ENCODE results near the gene SRRM1. TPM values are rescaled to one million over a fixed set of nuclear protein-coding genes. Genes with fewer than 3 reads are reported as not detected.
"Not testable (repeated sequence)": the region's sequence is repeated elsewhere in the genome, so short reads cannot be mapped to it uniquely, and the experiment has no call there.

The SRRM1 gene
- polyA plus RNA-seq, 3 donors: 105 to 138 (median 119) TPM

DNA sequence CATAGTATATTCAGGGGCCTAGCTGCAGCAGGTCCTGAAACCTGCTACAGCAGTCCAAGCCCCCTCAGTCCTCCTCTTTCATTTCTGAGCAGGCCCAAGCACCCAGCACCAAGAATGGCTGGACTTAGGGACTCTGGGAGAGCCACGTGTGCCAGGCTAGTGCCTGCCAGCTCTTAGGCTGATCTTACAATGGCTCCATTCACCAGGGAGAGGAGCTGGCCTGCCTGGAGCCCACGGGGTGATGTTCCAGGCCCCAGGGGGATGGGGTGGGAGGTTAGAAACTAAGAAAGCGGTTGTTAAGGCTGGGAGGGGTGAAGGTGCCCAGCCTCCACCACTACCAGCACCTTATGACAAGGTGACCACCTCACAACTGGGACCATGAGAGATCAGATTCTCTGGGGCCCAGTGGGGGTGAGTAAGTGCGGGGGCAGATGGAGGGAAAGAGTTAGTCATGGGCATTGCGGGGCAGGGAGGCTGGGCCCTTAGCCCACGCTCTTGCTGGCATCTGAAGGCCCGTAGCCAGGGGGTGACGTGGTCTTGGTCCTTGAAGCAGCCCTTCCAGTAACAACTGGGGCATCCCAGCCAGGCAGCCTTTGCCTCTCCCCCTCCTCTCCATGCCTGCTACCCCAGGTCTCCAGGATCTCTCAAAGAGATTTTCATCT, 71.9 kb downstream of the SRRM1 start:
- DNase-seq (ENCODE audit: low read depth in 3 of 3, low spot score in 2 of 3): no peak

DNA sequence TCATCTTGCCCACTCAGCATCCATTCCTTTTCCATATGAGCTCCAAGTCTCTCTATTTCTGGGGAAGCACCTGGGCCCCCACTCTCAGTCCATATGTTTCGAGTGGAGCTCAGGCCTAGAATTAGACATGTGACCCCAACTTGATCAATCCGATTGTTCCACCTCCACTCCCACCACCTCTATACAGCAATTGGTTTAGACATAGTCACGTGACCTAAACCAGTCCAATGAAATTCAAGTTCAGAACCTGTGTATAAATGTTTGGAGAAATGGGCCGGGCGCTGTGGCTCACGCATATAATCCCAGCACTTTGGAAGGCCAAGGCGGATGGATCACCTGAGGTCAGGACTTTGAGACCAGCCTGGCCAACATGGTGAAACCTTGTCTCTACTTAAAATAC, 72.6 kb downstream of the SRRM1 start:
- DNase-seq (ENCODE audit: low read depth in 3 of 3, low spot score in 2 of 3): no peak

DNA sequence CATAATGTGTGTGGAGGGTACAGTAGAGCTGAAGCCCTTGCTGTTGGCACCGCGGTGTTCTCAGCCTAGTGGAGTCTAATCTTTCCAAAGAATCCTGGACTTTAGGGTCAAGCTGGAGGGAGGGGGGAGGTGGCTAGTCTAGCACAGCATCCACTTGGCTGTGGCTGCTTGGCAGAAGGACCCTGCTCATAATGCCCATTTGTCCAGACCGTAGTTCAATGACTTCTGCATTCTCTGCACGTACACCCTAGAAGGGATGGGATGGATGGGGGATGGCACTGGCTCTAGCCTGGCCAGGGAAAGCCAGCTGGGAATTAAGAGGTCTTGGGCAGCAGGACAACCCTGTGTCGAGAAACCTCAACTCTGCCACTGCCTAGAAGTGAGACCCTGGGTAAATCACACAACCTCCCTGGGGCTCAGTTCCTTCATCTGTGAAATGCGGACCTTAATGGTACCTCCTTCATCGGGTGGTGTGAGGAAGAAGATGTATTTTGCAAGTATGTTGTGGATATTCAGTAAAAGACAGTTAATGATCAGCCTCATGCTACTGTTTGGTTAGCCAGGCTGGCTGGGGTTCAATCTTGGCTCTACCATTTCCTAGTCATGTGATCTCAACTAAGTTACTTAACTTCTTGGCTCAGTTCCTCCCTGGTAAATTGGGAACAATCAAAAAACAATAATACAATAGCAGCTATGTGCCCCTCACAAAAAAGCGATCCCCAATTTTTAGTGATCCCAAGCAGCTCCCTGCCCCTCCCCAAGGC, 75.0 kb downstream of the SRRM1 start:
- no peak for DNase-seq (ENCODE audit: low read depth in 3 of 3, low spot score in 2 of 3)

DNA sequence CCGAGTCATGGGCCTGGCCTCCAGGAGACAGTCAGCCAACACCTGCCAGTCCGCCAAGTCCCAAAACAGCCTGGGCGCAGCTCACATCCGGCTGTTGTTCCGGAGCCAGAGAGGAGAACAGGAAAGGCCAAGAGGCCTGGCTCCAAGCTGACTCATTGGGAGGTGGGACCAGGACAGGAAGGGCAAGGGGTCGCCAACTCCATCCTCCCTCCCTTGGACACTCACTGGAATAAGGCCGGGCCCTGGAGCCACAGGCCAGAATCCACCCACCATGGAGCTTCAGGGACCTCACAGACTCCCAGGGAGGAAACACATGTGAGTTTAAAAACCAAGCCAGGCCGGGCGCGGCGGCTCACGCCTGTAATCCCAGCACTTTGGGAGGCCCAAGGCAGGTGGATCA, 77.0 kb downstream of the SRRM1 start:
- DNase-seq (ENCODE audit: low read depth in 3 of 3, low spot score in 2 of 3): no peak

DNA sequence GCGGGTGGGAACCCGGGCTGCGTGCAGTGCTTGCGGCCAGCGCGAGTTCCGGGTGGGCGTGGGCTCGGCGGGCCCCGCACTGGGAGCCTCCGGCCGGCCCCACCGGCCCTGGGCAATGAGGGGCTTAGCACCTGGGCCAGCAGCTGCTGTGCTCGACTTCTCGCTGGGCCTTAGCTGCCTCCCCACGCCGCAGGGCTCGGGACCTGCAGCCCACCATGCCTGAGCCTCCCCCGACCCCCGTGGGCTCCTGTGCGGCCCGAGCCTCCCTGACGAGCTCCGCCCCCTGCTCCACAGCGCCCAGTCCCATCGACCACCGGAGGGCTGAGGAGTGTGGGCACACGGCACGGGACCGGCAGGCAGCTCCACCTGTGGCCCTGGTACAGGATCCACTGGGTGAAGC, 78.4 kb downstream of the SRRM1 start:
- DNase-seq (ENCODE audit: low read depth in 3 of 3, low spot score in 2 of 3): no peak

DNA sequence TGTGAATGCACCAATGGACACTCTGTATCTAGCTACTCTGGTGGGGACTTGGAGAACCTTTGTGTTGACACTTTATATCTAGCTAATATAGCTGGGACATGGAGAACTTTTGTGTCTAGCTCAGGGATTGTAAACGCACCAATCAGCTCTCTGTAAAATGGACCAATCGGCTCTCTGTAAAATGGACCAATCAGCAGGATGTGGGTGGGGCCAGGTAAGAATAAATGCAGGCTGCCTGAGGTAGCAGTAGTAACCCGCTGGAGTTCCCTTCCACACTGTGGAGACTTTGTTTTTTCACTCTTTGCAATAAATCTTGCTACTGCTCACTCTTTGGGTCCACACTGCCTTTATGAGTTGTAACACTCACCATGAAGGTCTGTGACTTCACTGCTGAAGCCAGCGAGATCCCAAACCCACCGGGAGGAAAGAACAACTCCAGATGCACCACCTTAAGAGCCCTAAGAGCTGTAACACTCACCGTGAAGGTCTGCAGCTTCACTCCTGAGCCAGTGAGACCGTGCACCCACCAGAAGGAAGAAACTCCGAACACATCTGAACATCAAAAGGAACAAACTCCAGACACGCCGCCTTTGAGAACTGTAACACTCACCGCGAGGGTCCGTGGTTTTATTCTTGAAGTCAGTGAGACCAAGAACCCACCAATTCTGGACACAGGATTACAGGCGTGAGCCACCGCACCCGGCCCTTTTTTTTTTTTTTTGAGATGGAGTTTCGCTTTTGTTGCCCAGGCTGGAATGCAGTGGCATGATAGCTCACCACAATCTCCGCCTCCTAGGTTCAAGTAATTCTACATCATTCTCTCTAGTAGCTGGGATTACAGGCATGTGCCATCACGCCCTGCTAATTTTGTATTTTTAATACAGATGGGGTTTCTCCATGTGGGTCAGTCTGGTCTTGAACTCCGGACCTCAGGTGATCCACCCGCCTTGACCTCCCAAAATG, 79.3 kb downstream of the SRRM1 start:
- DNase-seq (ENCODE audit: low read depth in 3 of 3, low spot score in 2 of 3): not testable (repeated sequence)

Other genes with a start within 250 kb of the SRRM1 start
- gene STPG1, start 229.5 kb upstream of the SRRM1 start, polyA plus RNA-seq (ENCODE audit: insufficient read length in 3 of 3): 10 to 100 TPM; 11.3 to 13.4 (median 12.4) TPM
- gene NIPAL3, start 227.5 kb upstream of the SRRM1 start, polyA plus RNA-seq (ENCODE audit: insufficient read length in 3 of 3): 10 to 100 TPM; 21.5 to 24.3 (median 23.1) TPM
- 10 to 100 TPM in 2 of 3 donors, 1 to 10 TPM in 1; 8.6 to 10.9 (median 10.9) TPM for gene RCAN3, start 140.5 kb upstream of the SRRM1 start, polyA plus RNA-seq (ENCODE audit: insufficient read length in 3 of 3)
- gene NCMAP, start 87.2 kb upstream of the SRRM1 start, polyA plus RNA-seq (ENCODE audit: insufficient read length in 3 of 3): under 1 TPM; 0.58 to 0.87 (median 0.71) TPM
- 100 to 1,000 TPM; 189 to 210 (median 190) TPM for gene CLIC4, start 102.1 kb downstream of the SRRM1 start, polyA plus RNA-seq (ENCODE audit: insufficient read length in 3 of 3)

All from right renal cortex interstitium (tissue), 3 donors.